NCI-H748 treated with DMSO at 0.1 percent for 48 hours (cell line): ENCODE data around the gene ST7.
"Not testable (repeated sequence)": the region's sequence is repeated elsewhere in the genome, so short reads cannot be mapped to it uniquely, and the experiment has no call there.

ENCODE experiments used
- DNase-seq: peaks from one replicate; lab custom pipeline; 2025; lab: John Stamatoyannopoulos, UW

ST7 gene

GRCh38 chr7:117094457-117094856 is 141.2 kb downstream of the ST7 start:
- no peak for DNase-seq

GRCh38 chr7:117095055-117095454 is 141.8 kb downstream of the ST7 start:
- DNase-seq, result no peak

- DNase-seq, result no peak
Observed at GRCh38 chr7:117096330-117096729, 143.0 kb downstream of the ST7 start.

- no peak for DNase-seq
Observed at GRCh38 chr7:117096942-117097341, 143.6 kb downstream of the ST7 start.

GRCh38 chr7:117097860-117098259 is 144.6 kb downstream of the ST7 start:
- no peak for DNase-seq

GRCh38 chr7:117098457-117098856 is 145.2 kb downstream of the ST7 start:
- no peak for DNase-seq

GRCh38 chr7:117101026-117101425 is 147.7 kb downstream of the ST7 start:
- no peak for DNase-seq

- DNase-seq, result no peak
Observed at GRCh38 chr7:117110480-117111315, 157.4 kb downstream of the ST7 start.

GRCh38 chr7:117111535-117111934 is 158.2 kb downstream of the ST7 start:
- no peak for DNase-seq

GRCh38 chr7:117112640-117113039 is 159.3 kb downstream of the ST7 start:
- no peak for DNase-seq

GRCh38 chr7:117113871-117114270 is 160.6 kb downstream of the ST7 start:
- no peak for DNase-seq

GRCh38 chr7:117114272-117114671 is 161.0 kb downstream of the ST7 start:
- DNase-seq, result no peak

GRCh38 chr7:117116211-117116610 is 162.9 kb downstream of the ST7 start:
- no peak for DNase-seq

GRCh38 chr7:117117172-117117571 is 163.9 kb downstream of the ST7 start:
- DNase-seq, result no peak

GRCh38 chr7:117118579-117119180 is 165.4 kb downstream of the ST7 start:
- no peak for DNase-seq

GRCh38 chr7:117119192-117119924 is 166.1 kb downstream of the ST7 start:
- DNase-seq, result peak; percentile 36

GRCh38 chr7:117120321-117120720 is 167.0 kb downstream of the ST7 start:
- DNase-seq, result not testable (repeated sequence)

GRCh38 chr7:117122036-117122435 is 168.7 kb downstream of the ST7 start:
- not testable (repeated sequence) for DNase-seq

- no peak for DNase-seq
Observed at GRCh38 chr7:117122536-117122935, 169.2 kb downstream of the ST7 start.

GRCh38 chr7:117123311-117123926 is 170.1 kb downstream of the ST7 start:
- DNase-seq, result no peak

- DNase-seq, result peak; percentile 72
Observed at GRCh38 chr7:117124591-117125220, 171.4 kb downstream of the ST7 start.

GRCh38 chr7:117126676-117127075 is 173.4 kb downstream of the ST7 start:
- DNase-seq, result no peak
